K562 (cell line): ENCODE measurements around the gene CYB5RL. TPM values are rescaled to one million over a fixed set of nuclear protein-coding genes. Genes with fewer than 3 reads are reported as not detected.

Experiments
- BDP1 ChIP-seq: IDR thresholded peaks from 3 replicates; pipeline ENCODE4 v1.6.1; 2011; ENCODE audit not compliant: insufficient read length, insufficient read depth
- CHD4 ChIP-seq: fragments of 200-600 bp; sonication (generic); IDR thresholded peaks from 3 replicates; pipeline ENCODE4 v1.6.1; 2012; ENCODE audit warnings: low read depth, mild to moderate bottlenecking, mixed read lengths, low read length, inconsistent platforms; ENCODE audit not compliant: insufficient read depth, insufficient replicate concordance, poor library complexity, severe bottlenecking
- CREM ChIP-seq: IDR thresholded peaks from 2 replicates; pipeline ENCODE4 v1.6.1; 2014; ENCODE audit warnings: antibody characterized with exemption, low read depth
- DPF2 ChIP-seq: fragments of 450-650 bp; IDR thresholded peaks from 2 replicates; pipeline ENCODE4 v1.6.1; 2016
- FOXP1 ChIP-seq: sonication (generic); formaldehyde crosslinking; IDR thresholded peaks from 2 replicates; pipeline ENCODE4 v1.8.0; 2022; ENCODE audit warnings: mild to moderate bottlenecking, missing genetic modification reagents
- MAX ChIP-seq: sonication (generic); formaldehyde crosslinking; IDR thresholded peaks from 2 replicates; pipeline ENCODE4 v1.9.0; 2022; ENCODE audit warnings: mild to moderate bottlenecking, missing genetic modification reagents
- RBM15 ChIP-seq: fragments of 200-400 bp; formaldehyde crosslinking; IDR thresholded peaks from 2 replicates; pipeline ENCODE4 v1.6.1; 2018; ENCODE audit warnings: mild to moderate bottlenecking, low read length, moderate library complexity; ENCODE audit not compliant: insufficient read depth
- SFPQ ChIP-seq: fragments of 200-400 bp; formaldehyde crosslinking; IDR thresholded peaks from 2 replicates; pipeline ENCODE4 v1.6.1; 2017; ENCODE audit warnings: mild to moderate bottlenecking, low read depth, low read length, moderate library complexity
- USF2 ChIP-seq: sonication (generic); formaldehyde crosslinking; IDR thresholded peaks from 2 replicates; pipeline ENCODE4 v1.5.0; 2020; ENCODE audit warnings: missing genetic modification reagents
- ZNF197 ChIP-seq: fragments of 200-800 bp; sonication (Bioruptor generic); IDR thresholded peaks from 2 replicates; pipeline ENCODE4 v1.6.1; 2016; ENCODE audit warnings: low read depth, missing genetic modification characterization, missing compliant biosample characterization
- ZNF395 ChIP-seq: fragments of 200-800 bp; sonication (Bioruptor generic); IDR thresholded peaks from 2 replicates; pipeline ENCODE4 v1.6.1; 2017; ENCODE audit warnings: missing genetic modification characterization, missing compliant biosample characterization
- ZZZ3 ChIP-seq: fragments of 450-650 bp; IDR thresholded peaks from 2 replicates; pipeline ENCODE4 v1.6.1; 2016; ENCODE audit warnings: antibody characterized with exemption, mild to moderate bottlenecking, moderate library complexity
- polyA plus RNA-seq, 8 experiments: library from polyadenylated mRNA; depleted of rRNA in 4 of 8; stranded (reverse) in 5 of 8; unstranded in 3 of 8; fragments of >200 nt; fragmentation: Nextera tagmentation in 2 of 8; fragmentation: Illumina TruSeq in 1 of 8; extraction: Ambion mirVana in 2 of 8; extraction: Trizol in 1 of 8; gene quantifications; 2 replicates each; pipeline versions ENCODE4 v1.2.1 to v1.2.3, GENCODE V29; 2011 to 2014; ENCODE audit warnings: inconsistent platforms in 1 of 8, missing spikeins in 1 of 8
- total RNA-seq, 7 experiments: library from RNA; depleted of rRNA in 6 of 7; stranded (reverse); fragments of >200 nt in 6 of 7; fragmentation: Illumina TruSeq in 2 of 7; extraction: Trizol in 2 of 7; gene quantifications; 2 replicates each; pipeline versions ENCODE4 v1.2.1 to v1.2.3, GENCODE V29; 2011 to 2021; ENCODE audit warnings: low replicate concordance in 1 of 7
- TF ChIP-seq, protein P1 (sequence below), 2 experiments: fragments of 450-650 bp in 1 of 2; sonication (generic) in 1 of 2; formaldehyde crosslinking in 1 of 2; IDR thresholded peaks in 1 of 2; conservative IDR thresholded peaks in 1 of 2; 2 replicates each; pipeline versions ENCODE4 v1.6.1 to v1.8.1; 2016 to 2023; ENCODE audit warnings: mild to moderate bottlenecking in 2 of 2, moderate library complexity in 2 of 2, inconsistent platforms in 1 of 2, missing genetic modification reagents in 1 of 2
- TF ChIP-seq, protein P2 (sequence below), 2 experiments: IDR thresholded peaks; 2 replicates each; pipeline ENCODE4 v1.6.1; 2011; ENCODE audit warnings: borderline replicate concordance in 1 of 2, control low read depth in 1 of 2, low read depth in 1 of 2, low read length in 1 of 2, mild to moderate bottlenecking in 1 of 2, mixed read lengths in 1 of 2, moderate library complexity in 1 of 2; ENCODE audit not compliant: insufficient read depth in 1 of 2, insufficient read length in 1 of 2, poor library complexity in 1 of 2, severe bottlenecking in 1 of 2; ENCODE audit errors: extremely low read depth in 1 of 2
- TF ChIP-seq, protein P3 (sequence below): fragments of 250-450 bp; sonication (Bioruptor Pico); IDR thresholded peaks from 2 replicates; pipeline ENCODE4 v1.5.0; 2021; ENCODE audit warnings: mild to moderate bottlenecking, borderline replicate concordance

CYB5RL gene
- total and polyA plus RNA-seq, 9 of the 15 experiments (the other 6 are each of a cell fraction or from before 2014, with no cell fraction given) = 7.9 to 18.0 (median 11.2) TPM

- TF ChIP-seq, protein P1, sequence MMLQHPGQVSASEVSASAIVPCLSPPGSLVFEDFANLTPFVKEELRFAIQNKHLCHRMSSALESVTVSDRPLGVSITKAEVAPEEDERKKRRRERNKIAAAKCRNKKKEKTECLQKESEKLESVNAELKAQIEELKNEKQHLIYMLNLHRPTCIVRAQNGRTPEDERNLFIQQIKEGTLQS (IDR thresholded peaks at IDR 0.05) = peak; percentile 70
- TF ChIP-seq, protein P1 (CRISPR knock-in tag; conservative IDR thresholded peaks at IDR 0.05) = no peak
- TF ChIP-seq, protein P2, sequence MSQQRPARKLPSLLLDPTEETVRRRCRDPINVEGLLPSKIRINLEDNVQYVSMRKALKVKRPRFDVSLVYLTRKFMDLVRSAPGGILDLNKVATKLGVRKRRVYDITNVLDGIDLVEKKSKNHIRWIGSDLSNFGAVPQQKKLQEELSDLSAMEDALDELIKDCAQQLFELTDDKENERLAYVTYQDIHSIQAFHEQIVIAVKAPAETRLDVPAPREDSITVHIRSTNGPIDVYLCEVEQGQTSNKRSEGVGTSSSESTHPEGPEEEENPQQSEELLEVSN (IDR thresholded peaks at IDR 0.05; ENCODE audit: borderline replicate concordance in 1 of 2, extremely low read depth in 1 of 2, insufficient read depth in 1 of 2, insufficient read length in 1 of 2, low read depth in 1 of 2, low read length in 1 of 2, poor library complexity in 1 of 2, severe bottlenecking in 1 of 2) = no peak
- TF ChIP-seq CHD4 = no peak
- TF ChIP-seq MAX (CRISPR knock-in tag) = 0 out of 2 replicates have a peak, but pooled peaks have one; percentile 25
- no peak for TF ChIP-seq SFPQ
- TF ChIP-seq RBM15 = no peak
- TF ChIP-seq ZNF395 (CRISPR knock-in tag) = 0 out of 2 replicates have a peak, but pooled peaks have one; percentile 36
- peak; percentile 51; the same call in 1 of the 2 replicates for TF ChIP-seq DPF2
- TF ChIP-seq, protein P3, sequence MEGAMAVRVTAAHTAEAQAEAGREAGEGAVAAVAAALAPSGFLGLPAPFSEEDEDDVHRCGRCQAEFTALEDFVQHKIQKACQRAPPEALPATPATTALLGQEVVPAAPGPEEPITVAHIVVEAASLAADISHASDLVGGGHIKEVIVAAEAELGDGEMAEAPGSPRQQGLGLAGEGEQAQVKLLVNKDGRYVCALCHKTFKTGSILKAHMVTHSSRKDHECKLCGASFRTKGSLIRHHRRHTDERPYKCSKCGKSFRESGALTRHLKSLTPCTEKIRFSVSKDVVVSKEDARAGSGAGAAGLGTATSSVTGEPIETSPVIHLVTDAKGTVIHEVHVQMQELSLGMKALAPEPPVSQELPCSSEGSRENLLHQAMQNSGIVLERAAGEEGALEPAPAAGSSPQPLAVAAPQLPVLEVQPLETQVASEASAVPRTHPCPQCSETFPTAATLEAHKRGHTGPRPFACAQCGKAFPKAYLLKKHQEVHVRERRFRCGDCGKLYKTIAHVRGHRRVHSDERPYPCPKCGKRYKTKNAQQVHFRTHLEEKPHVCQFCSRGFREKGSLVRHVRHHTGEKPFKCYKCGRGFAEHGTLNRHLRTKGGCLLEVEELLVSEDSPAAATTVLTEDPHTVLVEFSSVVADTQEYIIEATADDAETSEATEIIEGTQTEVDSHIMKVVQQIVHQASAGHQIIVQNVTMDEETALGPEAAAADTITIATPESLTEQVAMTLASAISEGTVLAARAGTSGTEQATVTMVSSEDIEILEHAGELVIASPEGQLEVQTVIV = no peak
- no peak for TF ChIP-seq FOXP1 (CRISPR knock-in tag)
- no peak for TF ChIP-seq ZNF197
- no peak for TF ChIP-seq ZZZ3
- TF ChIP-seq BDP1 = no peak
- TF ChIP-seq CREM = no peak
- 0 out of 2 replicates have a peak, but pooled peaks have one; percentile 18 for TF ChIP-seq USF2 (CRISPR knock-in tag)
Measured at GRCh38 chr1:54230507-54231339, 30.9 kb upstream of the CYB5RL start (continued).
